SK-N-SH (cell line): ENCODE measurements around the gene BIRC3. TPM values are rescaled to one million over a fixed set of nuclear protein-coding genes. Genes with fewer than 3 reads are reported as not detected.

Source experiments
- polyA plus RNA-seq, 3 experiments: library from polyadenylated mRNA; depleted of rRNA; stranded (reverse); fragments of >200 nt; gene quantifications; 2 replicates each; pipeline ENCODE4 v1.2.3, GENCODE V29; 2012
- small RNA-seq, 7 experiments: library from RNA; depleted of rRNA; stranded (forward); fragments of <200 nt; gene quantifications; one replicate each; pipeline ENCODE3, GENCODE V24; 2012

Gene BIRC3
- polyA plus RNA-seq, 1 of the 3 experiments (the other 2 are of a cell fraction), result 0.46 TPM

Small RNAs within 50 kb of the gene (small RNA-seq; reads per million reads assigned to genes)
- 0 reads per million in 7 experiments for gene AP000942.3
- gene AP000942.4, result 0 reads per million in 7 experiments
- gene RNU6-952P, result 0 reads per million in 7 experiments

Other genes with a start within 250 kb of the BIRC3 start
- 50.8 and 53.2 TPM in 2 replicates for gene YAP1, start 207.0 kb upstream of the BIRC3 start, polyA plus RNA-seq (2012; rRNA removed)
- gene BIRC2, start 29.7 kb downstream of the BIRC3 start, polyA plus RNA-seq (2012; rRNA removed), result 20.1 and 32.3 TPM in 2 replicates
- gene TMEM123, start 135.3 kb downstream of the BIRC3 start, polyA plus RNA-seq (2012; rRNA removed), result 86.1 and 132 TPM in 2 replicates
- 0.13 and 0.36 TPM in 2 replicates for gene MMP7, start 213.3 kb downstream of the BIRC3 start, polyA plus RNA-seq (2012; rRNA removed)